Measurements from ENCODE around the gene GOLGA8N. TPM values are rescaled to one million over a fixed set of nuclear protein-coding genes. Genes with fewer than 3 reads are reported as not detected.
"Not testable (repeated sequence)": the region's sequence is repeated elsewhere in the genome, so short reads cannot be mapped to it uniquely, and the experiment has no call there.

Gene GOLGA8N
- 10 to 100 TPM in 2 of 3 donors, 1 to 10 TPM in 1; 7.0 to 57.7 (median 11.5) TPM for polyA plus RNA-seq

DNA sequence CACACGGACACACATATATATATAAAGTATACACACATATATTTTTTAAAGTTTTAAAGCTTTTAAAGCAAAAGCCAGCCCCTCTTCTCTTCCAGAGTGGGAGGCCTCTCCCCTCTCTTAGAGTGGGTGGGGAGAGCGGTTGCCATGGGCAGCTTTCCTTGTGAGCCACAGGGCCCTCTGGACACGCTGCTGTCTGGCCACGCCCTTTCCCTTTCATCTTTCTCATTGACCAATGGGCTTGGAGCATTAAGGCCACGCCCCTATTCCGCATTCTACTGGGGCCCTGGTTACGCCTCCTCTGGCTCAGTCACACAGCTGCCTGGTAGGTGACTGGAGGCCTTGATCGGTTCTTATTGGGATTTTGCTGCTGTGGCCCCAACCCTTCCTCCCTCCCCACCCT lies at the start of gene GOLGA8N:
Gene GOLGA8N (plus strand): TSS at position 306 of the 400 bp plus-strand sequence.
- H3K27ac ChIP-seq (ENCODE audit: low read depth, low read length) = not testable (repeated sequence)
- WGBS, 3 donors = 87 to 91% methylated on average over 4 to 7 of the region's 8 CpGs; no CpG with 5 or more reads in 1 of the 3 donors

GRCh38 chr15:32543456-32543855 lies 49.8 kb upstream of the GOLGA8N start:
- no CpG with 5 or more reads among the region's 1 CpG for WGBS, 3 donors

GRCh38 chr15:32545129-32545528 lies 48.1 kb upstream of the GOLGA8N start:
- no CpG with 5 or more reads among the region's 9 CpGs for WGBS, 3 donors

More at GRCh38 chr15:32543456-32543855, 49.8 kb upstream of the GOLGA8N start:
- not testable (repeated sequence) for H3K27ac ChIP-seq (ENCODE audit: low read depth, low read length)

DNA sequence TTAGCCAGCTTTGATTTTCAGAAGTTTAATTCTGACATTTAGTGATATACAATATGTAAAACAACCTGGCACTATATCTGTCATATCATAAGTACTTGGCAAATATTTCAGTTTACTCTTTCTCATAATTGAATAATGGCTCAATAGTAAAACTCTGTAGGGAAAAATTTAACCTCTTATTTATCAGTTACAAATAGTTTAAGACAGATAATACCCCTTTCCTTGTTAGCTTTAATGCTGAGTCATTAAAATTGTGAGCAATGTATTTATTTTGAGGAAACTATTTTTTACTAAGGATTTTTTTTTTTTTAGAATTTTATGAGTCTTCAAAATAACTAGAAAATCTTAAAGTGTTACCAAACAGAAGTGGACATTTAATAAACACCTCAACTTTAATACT lies 38.7 kb upstream of the GOLGA8N start:
- not testable (repeated sequence) for H3K27ac ChIP-seq (ENCODE audit: low read depth, low read length)

More at GRCh38 chr15:32545129-32545528, 48.1 kb upstream of the GOLGA8N start:
- not testable (repeated sequence) for H3K27ac ChIP-seq (ENCODE audit: low read depth, low read length)

DNA sequence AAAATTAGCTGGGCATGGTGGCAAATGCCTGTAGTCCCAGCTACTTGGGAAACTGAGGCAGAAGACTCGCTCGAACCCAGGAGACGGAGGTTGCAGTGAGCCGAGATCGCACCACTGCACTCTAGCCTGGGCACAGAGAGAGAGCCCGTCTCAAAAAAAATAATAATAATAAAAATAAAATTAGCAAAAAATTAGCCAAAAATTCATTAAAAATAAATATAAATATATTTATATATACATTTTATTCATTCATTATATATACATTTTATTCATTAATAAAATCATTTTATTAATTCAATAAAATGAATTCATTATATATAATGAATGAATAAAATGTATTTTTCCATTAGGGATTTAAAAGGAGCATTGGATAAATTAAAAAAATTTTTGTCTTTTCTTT lies 31.1 kb upstream of the GOLGA8N start:
- WGBS, 3 donors = 91 to 98% (median 95%) methylated on average over 6 of the region's 6 CpGs
- H3K27ac ChIP-seq (ENCODE audit: low read depth, low read length) = not testable (repeated sequence)

- H3K27ac ChIP-seq (ENCODE audit: low read depth, low read length) = not testable (repeated sequence)
- 17 to 25% (median 25%) methylated on average over 1 of the region's 3 CpGs for WGBS, 3 donors
Observed at GRCh38 chr15:32568988-32569387, 24.3 kb upstream of the GOLGA8N start.

GRCh38 chr15:32578482-32578881 lies 14.8 kb upstream of the GOLGA8N start:
- 35 to 70% (median 50%) methylated on average over 1 to 2 of the region's 4 CpGs for WGBS, 3 donors
- not testable (repeated sequence) for H3K27ac ChIP-seq (ENCODE audit: low read depth, low read length)

- WGBS, 3 donors = 55 to 83% (median 81%) methylated on average over 2 to 3 of the region's 4 CpGs
Observed at GRCh38 chr15:32585844-32586243, 7.4 kb upstream of the GOLGA8N start.

GRCh38 chr15:32609518-32609917 lies 16.3 kb downstream of the GOLGA8N start:
- not testable (repeated sequence) for H3K27ac ChIP-seq (ENCODE audit: low read depth, low read length)

More at GRCh38 chr15:32585844-32586243, 7.4 kb upstream of the GOLGA8N start:
- H3K27ac ChIP-seq (ENCODE audit: low read depth, low read length) = not testable (repeated sequence)

DNA sequence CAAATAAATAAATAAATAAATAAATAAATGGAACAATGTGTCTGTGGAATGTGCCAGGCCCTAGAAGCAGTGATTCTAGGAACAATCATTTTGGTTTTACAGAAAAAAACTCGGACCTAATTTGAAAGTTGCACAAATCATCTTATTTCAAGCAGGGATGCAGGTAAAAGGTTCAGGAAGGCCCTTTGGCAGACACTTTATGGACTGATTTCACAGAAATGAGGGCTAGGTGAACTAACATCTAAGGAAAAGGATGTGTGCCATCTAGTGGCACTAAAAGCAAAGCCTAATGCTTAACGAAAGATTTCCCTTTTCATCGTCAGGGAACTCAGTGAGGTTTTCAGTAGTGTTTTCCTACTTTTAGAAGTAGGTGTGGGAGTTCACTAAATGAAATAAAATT lies 17.5 kb downstream of the GOLGA8N start:
- WGBS, 3 donors = 0 to 6% (median 4%) methylated on average over 1 to 2 of the region's 3 CpGs
- not testable (repeated sequence) for H3K27ac ChIP-seq (ENCODE audit: low read depth, low read length)

More at GRCh38 chr15:32609518-32609917, 16.3 kb downstream of the GOLGA8N start:
- 74 to 86% (median 74%) methylated on average over 2 of the region's 2 CpGs for WGBS, 3 donors

DNA sequence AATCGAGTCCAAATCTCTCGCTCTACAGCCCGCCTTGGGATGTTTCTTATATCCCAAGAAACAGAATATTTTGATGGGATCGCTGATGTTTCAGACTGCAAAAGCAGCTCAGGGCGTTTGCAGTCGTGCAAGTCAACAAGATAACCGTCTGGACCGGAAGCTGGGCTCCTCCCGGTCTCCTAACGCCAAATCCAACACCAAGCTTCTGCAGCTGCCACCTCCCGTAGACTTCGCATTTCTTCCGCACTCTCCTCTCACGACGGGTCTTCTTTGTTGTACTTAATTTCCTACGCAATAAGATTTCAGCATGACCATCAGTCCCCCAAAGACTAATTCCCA lies 21.4 kb downstream of the GOLGA8N start:
- 0 to 1% (median 0%) methylated on average over 9 to 11 of the region's 16 CpGs for WGBS, 3 donors

GRCh38 chr15:32615051-32615870 lies 22.0 kb downstream of the GOLGA8N start, which contains the start of gene ARHGAP11A:
TSS of gene ARHGAP11A (plus strand) at chr15:32615504. CDS start at chr15:32616212, 708 bp downstream.
- WGBS, 3 donors = 0 to 1% (median 0%) methylated on average over 21 to 32 of the region's 43 CpGs

More for the DNA sequence above, 21.4 kb downstream of the GOLGA8N start:
- H3K27ac ChIP-seq (ENCODE audit: low read depth, low read length) = not testable (repeated sequence)

DNA sequence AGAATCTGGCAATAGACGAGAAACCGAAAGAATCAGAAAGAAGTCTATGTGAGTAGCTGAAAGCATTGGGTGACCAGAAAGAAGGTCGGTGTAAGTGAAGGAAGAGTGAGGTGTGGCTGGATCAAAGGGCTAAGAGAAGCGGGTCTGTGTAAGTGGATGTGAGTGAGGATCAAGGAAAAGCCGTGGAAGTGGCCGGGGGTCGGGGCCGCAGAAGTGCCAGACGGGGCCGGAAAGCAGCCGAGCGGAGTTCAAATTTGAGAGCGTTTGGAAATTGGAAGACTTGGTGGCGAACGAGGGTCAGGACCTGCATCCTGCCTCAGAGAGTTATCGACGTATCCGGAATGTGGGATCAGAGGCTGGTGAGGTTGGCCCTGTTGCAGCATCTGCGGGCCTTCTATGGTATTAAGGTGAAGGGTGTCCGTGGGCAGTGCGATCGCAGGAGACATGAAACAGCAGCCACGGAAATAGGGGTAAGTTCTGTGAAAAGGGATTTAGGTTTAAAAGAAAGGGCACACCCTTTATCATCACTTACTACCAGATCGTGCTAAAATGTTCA lies 22.7 kb downstream of the GOLGA8N start:
- 0 to 1% (median 0%) methylated on average over 12 to 16 of the region's 24 CpGs for whole genome bisulfite sequencing, 3 donors
- H3K27ac ChIP-seq (ENCODE audit: low read depth, low read length) = not testable (repeated sequence)

More at GRCh38 chr15:32615051-32615870, 22.0 kb downstream of the GOLGA8N start, which contains the start of gene ARHGAP11A:
- H3K27ac ChIP-seq (ENCODE audit: low read depth, low read length) = not testable (repeated sequence)

DNA sequence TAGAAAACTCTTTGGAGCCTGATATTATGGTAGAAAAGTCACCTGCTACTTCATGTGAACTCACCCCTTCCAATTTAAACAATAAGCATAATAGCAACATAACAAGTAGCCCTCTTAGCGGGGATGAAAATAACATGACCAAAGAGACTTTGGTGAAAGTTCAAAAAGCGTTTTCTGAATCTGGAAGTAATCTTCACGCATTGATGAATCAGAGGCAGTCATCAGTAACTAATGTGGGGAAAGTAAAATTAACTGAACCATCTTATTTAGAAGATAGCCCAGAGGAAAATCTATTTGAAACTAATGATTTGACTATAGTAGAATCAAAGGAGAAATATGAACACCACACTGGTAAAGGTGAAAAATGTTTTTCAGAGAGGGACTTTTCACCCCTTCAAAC lies 43.2 kb downstream of the GOLGA8N start:
- WGBS, 3 donors = 95 to 99% (median 95%) methylated on average over 3 of the region's 3 CpGs
- no peak overlapping the region for H3K27ac ChIP-seq (ENCODE audit: low read depth, low read length)

GRCh38 chr15:32636908-32637567 lies 43.8 kb downstream of the GOLGA8N start:
- H3K27ac ChIP-seq (ENCODE audit: low read depth, low read length) = no peak overlapping the region
- WGBS, 3 donors = 91 to 95% (median 93%) methylated on average over 8 of the region's 8 CpGs

DNA sequence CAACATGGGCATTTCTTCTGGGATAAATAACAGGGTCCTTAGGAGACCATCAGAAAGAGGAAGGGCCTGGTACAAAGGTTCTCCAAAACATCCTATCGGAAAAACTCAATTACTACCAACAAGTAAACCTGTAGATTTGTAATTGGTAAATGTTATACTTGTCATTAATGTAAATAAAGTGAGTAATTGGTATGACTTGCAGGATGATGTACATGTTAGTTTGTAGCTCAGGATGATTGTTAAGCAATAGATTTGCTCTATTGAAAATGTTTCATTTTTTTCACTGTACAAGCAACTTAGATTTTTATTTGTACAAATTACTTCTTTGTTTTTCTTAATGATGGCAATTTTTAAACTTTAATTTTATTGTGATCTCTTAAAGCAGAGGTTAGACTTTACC lies 44.4 kb downstream of the GOLGA8N start:
- WGBS, 3 donors = 93 to 95% (median 94%) methylated on average over 1 of the region's 1 CpG

GRCh38 chr15:32641517-32642059 lies 48.3 kb downstream of the GOLGA8N start, which contains the start of gene SCG5:
TSS of gene SCG5 (plus strand) at chr15:32641710. CDS start at chr15:32643593, 1,883 bp downstream.
- WGBS, 3 donors = 22 to 24% (median 24%) methylated on average over 22 of the region's 22 CpGs
- H3K27ac ChIP-seq (ENCODE audit: low read depth, low read length) = no peak within 1 kb of the TSS

More for the DNA sequence above, 44.4 kb downstream of the GOLGA8N start:
- no peak overlapping the region for H3K27ac ChIP-seq (ENCODE audit: low read depth, low read length)

GRCh38 chr15:32642667-32643435 lies 49.6 kb downstream of the GOLGA8N start:
- H3K27ac ChIP-seq (ENCODE audit: low read depth, low read length) = no peak overlapping the region
- WGBS, 3 donors = 49 to 81% (median 72%) methylated on average over 5 of the region's 5 CpGs

Data from adipose tissue (tissue), 3 donors.